ENCODE data around the gene SREK1IP1.

Gene SREK1IP1

GRCh38 chr5:64792469-64792868 lies 24.0 kb upstream of the SREK1IP1 start:
- TF ChIP-seq FOXP2 (optimal IDR thresholded peaks at IDR 0.05; ENCODE audit: borderline replicate concordance, extremely low read depth, extremely low read length, insufficient read depth) = no peak
- no peak for TF ChIP-seq SIN3A (IDR thresholded peaks at IDR 0.05; ENCODE audit: borderline replicate concordance, insufficient read depth, low read length)
- no peak for TF ChIP-seq REST (IDR thresholded peaks at IDR 0.05; ENCODE audit: insufficient read depth in 1 of 2, low read depth in 2 of 2, low read length in 2 of 2)
- no peak for TF ChIP-seq TAF1 (IDR thresholded peaks at IDR 0.05; ENCODE audit: borderline replicate concordance, insufficient read depth, low read length)
- no peak for TF ChIP-seq POLR2AphosphoS5 (IDR thresholded peaks at IDR 0.05; ENCODE audit: low read depth, low read length)

- no peak for TF ChIP-seq FOXP2 (optimal IDR thresholded peaks at IDR 0.05; ENCODE audit: borderline replicate concordance, extremely low read depth, extremely low read length, insufficient read depth)
- TF ChIP-seq SIN3A (IDR thresholded peaks at IDR 0.05; ENCODE audit: borderline replicate concordance, insufficient read depth, low read length) = no peak
- no peak for TF ChIP-seq POLR2AphosphoS5 (IDR thresholded peaks at IDR 0.05; ENCODE audit: low read depth, low read length)
- no peak for TF ChIP-seq TAF1 (IDR thresholded peaks at IDR 0.05; ENCODE audit: borderline replicate concordance, insufficient read depth, low read length)
- TF ChIP-seq REST (IDR thresholded peaks at IDR 0.05; ENCODE audit: insufficient read depth in 1 of 2, low read depth in 2 of 2, low read length in 2 of 2) = no peak
Measured at GRCh38 chr5:64790210-64790609, 21.7 kb upstream of the SREK1IP1 start.

GRCh38 chr5:64789457-64789856 lies 21.0 kb upstream of the SREK1IP1 start:
- no peak for TF ChIP-seq FOXP2 (optimal IDR thresholded peaks at IDR 0.05; ENCODE audit: borderline replicate concordance, extremely low read depth, extremely low read length, insufficient read depth)

GRCh38 chr5:64788156-64788555 lies 19.7 kb upstream of the SREK1IP1 start:
- TF ChIP-seq TAF1 (IDR thresholded peaks at IDR 0.05; ENCODE audit: borderline replicate concordance, insufficient read depth, low read length) (no peak), FOXP2 (optimal IDR thresholded peaks at IDR 0.05; ENCODE audit: borderline replicate concordance, extremely low read depth, extremely low read length, insufficient read depth) (no peak), REST (IDR thresholded peaks at IDR 0.05; ENCODE audit: insufficient read depth in 1 of 2, low read depth in 2 of 2, low read length in 2 of 2) (no peak), SIN3A (IDR thresholded peaks at IDR 0.05; ENCODE audit: borderline replicate concordance, insufficient read depth, low read length) (no peak), POLR2AphosphoS5 (IDR thresholded peaks at IDR 0.05; ENCODE audit: low read depth, low read length) (no peak)

GRCh38 chr5:64786372-64786771 lies 17.9 kb upstream of the SREK1IP1 start:
- TF ChIP-seq FOXP2 (optimal IDR thresholded peaks at IDR 0.05; ENCODE audit: borderline replicate concordance, extremely low read depth, extremely low read length, insufficient read depth) = no peak
- no peak for TF ChIP-seq POLR2AphosphoS5 (IDR thresholded peaks at IDR 0.05; ENCODE audit: low read depth, low read length)
- TF ChIP-seq TAF1 (IDR thresholded peaks at IDR 0.05; ENCODE audit: borderline replicate concordance, insufficient read depth, low read length) = no peak
- TF ChIP-seq SIN3A (IDR thresholded peaks at IDR 0.05; ENCODE audit: borderline replicate concordance, insufficient read depth, low read length) = no peak
- TF ChIP-seq REST (IDR thresholded peaks at IDR 0.05; ENCODE audit: insufficient read depth in 1 of 2, low read depth in 2 of 2, low read length in 2 of 2) = no peak

Measured in PFSK-1 (cell line).